Measurements from ENCODE around the gene DNAH5.

The DNAH5 gene

GRCh38 chr5:13934921-13935320 is 9.6 kb downstream of the DNAH5 start:
- no peak for DNase-seq (ENCODE audit: low read depth)

DNA sequence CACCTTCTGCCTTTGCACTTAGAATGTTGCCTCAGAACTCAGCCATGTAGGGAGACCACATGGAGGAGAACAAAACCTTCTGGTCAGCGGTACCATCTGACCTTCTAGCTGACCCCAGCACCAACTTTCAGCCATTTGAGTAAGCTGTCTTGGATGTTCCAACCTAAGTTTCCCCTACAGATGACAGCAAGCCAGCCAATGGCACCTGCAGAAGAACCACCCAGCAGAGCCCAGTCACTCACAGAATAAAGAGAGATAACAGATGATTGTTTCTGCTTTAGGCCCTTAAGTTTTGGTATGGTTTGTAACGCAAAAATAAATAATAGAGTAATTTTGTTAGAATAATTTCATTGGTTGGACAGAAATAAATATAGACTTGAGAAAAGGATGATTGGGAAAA is 10.4 kb downstream of the DNAH5 start:
- no peak for DNase-seq (ENCODE audit: low read depth)

- DNase-seq (ENCODE audit: low read depth): no peak
Observed at GRCh38 chr5:13932561-13932960, 11.9 kb downstream of the DNAH5 start.

DNA sequence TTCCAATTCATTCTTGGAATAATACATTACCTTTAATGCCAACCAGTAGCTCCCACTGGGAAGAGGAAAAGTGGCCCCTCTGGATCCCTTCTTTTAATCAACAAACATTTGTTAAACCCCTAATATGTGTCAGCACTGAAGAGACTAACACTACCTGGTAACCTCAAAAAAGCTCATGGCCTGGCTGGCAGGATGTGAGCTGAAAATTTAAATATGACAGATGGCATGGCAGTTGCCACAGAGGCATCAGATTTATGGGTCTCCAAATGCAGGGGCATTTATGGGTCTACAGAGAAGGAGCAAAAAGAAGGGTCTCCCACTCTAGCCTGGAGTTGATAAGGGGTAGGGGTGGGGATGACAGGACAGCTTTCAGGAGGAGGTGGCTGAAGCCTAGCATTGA is 12.5 kb downstream of the DNAH5 start:
- DNase-seq (ENCODE audit: low read depth): no peak

GRCh38 chr5:13930541-13931171 is 13.8 kb downstream of the DNAH5 start:
- DNase-seq (ENCODE audit: low read depth): no peak

GRCh38 chr5:13926731-13927130 is 17.8 kb downstream of the DNAH5 start:
- no peak for DNase-seq (ENCODE audit: low read depth)

GRCh38 chr5:13921578-13921977 is 22.9 kb downstream of the DNAH5 start:
- no peak for DNase-seq (ENCODE audit: low read depth)

- no peak for DNase-seq (ENCODE audit: low read depth)
Observed at GRCh38 chr5:13919786-13920185, 24.7 kb downstream of the DNAH5 start.

GRCh38 chr5:13919087-13919486 is 25.4 kb downstream of the DNAH5 start:
- DNase-seq (ENCODE audit: low read depth): no peak

DNA sequence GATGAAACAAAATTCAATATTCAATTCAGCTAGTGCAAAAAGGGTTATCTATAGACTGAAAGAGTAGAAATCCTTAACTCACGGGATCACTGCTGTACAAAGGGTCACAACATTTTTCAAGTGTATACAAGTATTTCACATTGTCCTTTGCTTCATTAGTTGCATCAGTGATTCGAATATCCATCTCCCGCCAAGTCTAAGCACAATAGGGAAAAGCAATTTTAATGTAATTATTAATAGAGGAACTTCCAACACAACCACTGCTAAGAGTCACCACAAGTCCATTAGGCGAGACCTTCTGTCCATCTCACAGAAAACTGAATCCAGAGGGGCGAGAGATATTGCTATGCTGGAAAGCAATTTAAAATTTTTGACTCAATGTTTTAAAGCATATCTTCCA is 27.4 kb downstream of the DNAH5 start:
- DNase-seq (ENCODE audit: low read depth): no peak

DNA sequence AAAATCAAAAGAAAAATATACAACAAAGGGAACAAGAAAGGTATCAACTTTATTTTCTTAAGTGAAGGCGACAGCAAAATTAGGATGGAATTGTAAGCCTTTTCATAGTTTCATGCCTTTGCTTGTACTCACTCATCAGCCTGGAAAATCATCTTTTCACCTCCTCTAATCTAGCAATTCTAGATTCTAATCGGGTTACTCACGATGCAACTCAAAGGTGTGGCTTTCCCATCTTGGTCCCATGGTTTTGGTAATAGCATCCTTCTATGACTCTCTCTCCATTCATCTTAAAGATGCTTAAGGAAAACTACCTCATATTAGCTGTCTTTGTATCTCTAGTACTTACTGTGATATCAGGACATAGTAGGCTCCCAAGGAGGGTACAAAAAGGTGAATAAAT is 30.5 kb downstream of the DNAH5 start:
- no peak for DNase-seq (ENCODE audit: low read depth)

GRCh38 chr5:13910637-13911288 is 33.7 kb downstream of the DNAH5 start:
- no peak for DNase-seq (ENCODE audit: low read depth)

DNA sequence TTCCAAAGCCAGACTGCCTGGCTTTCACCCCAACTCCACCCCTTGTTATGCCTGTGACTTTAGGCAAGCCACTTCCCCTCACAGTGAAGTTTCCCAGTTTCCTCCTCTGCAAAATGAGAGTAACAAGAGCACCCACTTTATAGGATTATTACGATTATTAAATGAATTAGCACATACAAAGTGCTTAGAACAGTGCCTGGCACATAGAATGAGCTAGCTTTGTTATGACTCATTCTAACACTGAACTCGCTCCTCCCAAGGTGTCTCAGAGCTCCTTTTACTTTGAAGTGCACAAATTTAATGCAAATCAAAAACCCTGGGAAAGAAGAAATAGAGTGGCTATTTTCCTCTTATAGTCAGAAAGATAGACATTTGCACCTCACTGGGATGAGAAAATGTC is 34.3 kb downstream of the DNAH5 start:
- no peak for DNase-seq (ENCODE audit: low read depth)

DNA sequence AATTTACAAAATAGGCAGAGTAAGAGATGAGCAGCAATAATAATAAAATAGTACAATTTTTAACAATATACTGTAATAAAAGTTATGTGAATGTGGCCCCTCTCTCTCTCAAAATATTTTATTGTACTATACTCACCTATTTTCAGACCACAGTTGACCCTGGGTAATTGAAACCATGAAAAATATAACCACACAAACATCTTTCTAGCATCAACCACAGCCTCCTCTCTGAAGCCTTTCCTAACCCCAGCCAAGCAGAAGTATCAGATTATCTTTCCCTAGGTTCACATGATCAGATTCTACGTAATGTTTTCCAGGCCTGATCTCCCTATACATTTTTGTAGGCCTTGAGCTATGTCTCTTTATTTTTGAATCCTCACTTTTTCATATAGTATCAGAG is 35.2 kb downstream of the DNAH5 start:
- DNase-seq (ENCODE audit: low read depth): no peak

DNA sequence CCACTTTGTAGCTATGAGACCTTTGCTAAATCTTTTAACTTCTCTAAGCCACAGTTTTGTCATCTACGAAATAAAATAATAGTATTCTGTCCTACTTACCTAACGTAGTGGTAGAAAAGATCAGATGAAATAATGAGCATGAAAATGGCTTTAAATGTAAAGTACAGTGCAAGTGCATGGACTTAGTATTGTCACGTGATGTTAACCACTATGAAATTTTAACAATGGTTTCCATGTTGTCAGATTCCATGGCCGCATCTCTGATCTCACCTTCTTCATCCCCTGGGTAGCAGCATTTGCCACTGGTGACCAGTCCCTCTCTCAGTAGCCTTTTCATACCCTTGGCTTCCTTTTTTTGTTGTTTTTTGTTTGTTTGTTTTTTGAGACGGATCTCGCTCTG is 45.9 kb downstream of the DNAH5 start:
- no peak for DNase-seq (ENCODE audit: low read depth)

DNA sequence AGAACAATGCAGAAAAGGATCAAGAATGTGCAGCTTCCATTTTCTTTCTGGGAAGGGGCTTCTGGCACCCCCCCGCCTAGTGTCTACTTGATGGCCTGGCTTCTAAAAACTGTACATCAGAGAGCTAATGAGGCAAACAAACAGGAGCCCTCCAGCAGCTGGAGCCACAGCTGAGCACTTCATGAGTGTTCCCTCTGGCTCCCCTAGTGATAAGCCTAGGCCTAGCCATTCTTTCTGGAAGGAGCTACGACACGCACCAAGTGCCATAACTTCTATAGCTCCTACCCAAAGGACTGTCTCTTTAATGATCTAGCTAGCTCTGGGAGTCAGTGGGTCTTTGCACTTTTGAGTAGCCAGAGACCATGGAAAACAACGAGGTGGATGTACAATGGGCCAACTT is 66.1 kb downstream of the DNAH5 start:
- DNase-seq (ENCODE audit: low read depth): no peak

- DNase-seq (ENCODE audit: low read depth): no peak
Observed at GRCh38 chr5:13866792-13867191, 77.7 kb downstream of the DNAH5 start.

- no peak for DNase-seq (ENCODE audit: low read depth)
Observed at GRCh38 chr5:13865312-13865711, 79.2 kb downstream of the DNAH5 start.

DNA sequence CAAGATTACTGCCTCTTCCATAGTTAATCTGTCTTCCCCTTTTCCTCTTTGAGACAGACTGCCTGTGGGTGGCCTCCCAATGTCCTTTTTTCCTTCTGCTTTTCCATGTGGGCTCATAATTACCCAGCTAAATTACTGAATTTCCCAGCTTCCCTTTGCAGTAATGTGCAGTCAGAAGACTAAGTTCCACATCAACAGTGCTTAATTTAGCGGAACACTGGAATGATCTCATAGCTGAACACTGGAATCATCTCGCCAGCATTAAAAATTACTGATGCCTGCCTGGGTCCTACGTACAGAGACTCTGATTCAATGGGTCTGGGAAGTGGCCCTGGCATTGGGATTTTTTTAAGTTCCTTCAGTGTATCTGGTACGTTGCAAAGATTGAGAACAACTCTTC is 84.3 kb downstream of the DNAH5 start:
- DNase-seq (ENCODE audit: low read depth): no peak

- DNase-seq (ENCODE audit: low read depth): no peak
Observed at GRCh38 chr5:13859270-13860065, 85.0 kb downstream of the DNAH5 start.

GRCh38 chr5:13843175-13843846 is 101.2 kb downstream of the DNAH5 start:
- no peak for DNase-seq (ENCODE audit: low read depth)

- DNase-seq (ENCODE audit: low read depth): no peak
Observed at GRCh38 chr5:13833440-13833839, 111.0 kb downstream of the DNAH5 start.

- no peak for DNase-seq (ENCODE audit: low read depth)
Observed at GRCh38 chr5:13831351-13831750, 113.1 kb downstream of the DNAH5 start.
